Neural progenitor cell (in vitro differentiated cells): ENCODE data around the gene FAT1.

Experiments used
- EZH2 ChIP-seq: fragments of 200-600 bp; sonication (generic); IDR thresholded peaks from 2 replicates; pipeline ENCODE4 v1.6.1; 2017; ENCODE audit warnings: antibody characterized with exemption, mild to moderate bottlenecking, moderate library complexity
- TF ChIP-seq, protein P1 (sequence below): fragments of 200-600 bp; sonication (generic); IDR thresholded peaks from 2 replicates; pipeline ENCODE4 v1.5.1; 2017; ENCODE audit warnings: antibody characterized with exemption, mild to moderate bottlenecking

DNA sequence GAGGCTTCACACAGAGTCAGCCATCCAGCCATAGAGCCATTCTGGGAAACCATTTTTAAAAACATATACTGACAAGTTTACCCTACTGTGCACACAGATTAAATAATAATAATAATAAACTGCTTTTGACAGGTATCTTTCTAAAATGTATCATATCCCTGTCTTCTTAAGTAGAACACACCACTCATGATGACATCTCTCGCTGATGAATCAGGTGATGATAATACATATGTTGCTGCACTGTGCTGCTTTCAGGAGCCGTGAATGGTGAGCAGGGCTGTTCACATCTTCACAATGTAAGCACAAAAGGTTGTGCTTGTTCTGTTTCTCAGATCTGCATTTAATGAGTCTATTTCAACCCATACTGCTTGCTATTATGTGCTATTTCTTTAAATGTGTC, 171.8 kb downstream of the FAT1 start:
- TF ChIP-seq, protein P1, sequence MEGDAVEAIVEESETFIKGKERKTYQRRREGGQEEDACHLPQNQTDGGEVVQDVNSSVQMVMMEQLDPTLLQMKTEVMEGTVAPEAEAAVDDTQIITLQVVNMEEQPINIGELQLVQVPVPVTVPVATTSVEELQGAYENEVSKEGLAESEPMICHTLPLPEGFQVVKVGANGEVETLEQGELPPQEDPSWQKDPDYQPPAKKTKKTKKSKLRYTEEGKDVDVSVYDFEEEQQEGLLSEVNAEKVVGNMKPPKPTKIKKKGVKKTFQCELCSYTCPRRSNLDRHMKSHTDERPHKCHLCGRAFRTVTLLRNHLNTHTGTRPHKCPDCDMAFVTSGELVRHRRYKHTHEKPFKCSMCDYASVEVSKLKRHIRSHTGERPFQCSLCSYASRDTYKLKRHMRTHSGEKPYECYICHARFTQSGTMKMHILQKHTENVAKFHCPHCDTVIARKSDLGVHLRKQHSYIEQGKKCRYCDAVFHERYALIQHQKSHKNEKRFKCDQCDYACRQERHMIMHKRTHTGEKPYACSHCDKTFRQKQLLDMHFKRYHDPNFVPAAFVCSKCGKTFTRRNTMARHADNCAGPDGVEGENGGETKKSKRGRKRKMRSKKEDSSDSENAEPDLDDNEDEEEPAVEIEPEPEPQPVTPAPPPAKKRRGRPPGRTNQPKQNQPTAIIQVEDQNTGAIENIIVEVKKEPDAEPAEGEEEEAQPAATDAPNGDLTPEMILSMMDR, result no peak
- no peak for TF ChIP-seq EZH2
